ENCODE data around the gene CLIC3.

The CLIC3 gene

DNA sequence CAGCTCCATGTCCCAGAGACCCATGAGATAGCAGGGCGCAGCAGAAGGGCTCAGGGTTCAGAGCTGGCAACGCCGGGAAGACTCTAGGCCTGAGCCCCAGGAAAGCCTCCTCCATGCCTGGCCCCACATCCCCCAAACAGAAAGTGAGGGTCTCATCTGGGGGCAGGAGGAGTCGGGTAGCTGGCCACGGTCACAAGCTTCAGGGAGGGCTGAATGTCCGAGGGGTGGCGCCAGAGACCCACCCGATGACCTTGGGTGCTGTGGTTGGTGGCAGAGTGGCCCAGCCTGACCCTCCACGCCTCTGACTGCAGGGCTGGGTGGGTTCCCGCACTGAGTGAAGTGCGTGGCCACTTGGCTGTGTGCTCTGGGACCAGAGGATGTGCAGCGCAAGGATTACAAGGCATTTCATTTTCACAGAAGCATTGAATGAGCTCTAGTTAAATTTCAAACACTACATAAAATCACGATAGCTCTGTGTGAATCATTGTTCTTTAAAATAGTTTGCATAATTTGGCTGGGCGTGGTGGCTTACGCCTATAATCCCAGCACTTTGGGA is 48.3 kb downstream of the CLIC3 start:
- DNase-seq, result no peak
- H2AFZ ChIP-seq (ENCODE audit: low read depth, low read length), result no peak overlapping the region
- H3K9ac ChIP-seq (ENCODE audit: low read depth, low read length), result no peak overlapping the region
- no peaks in the 10 kb centered on the region for H3K9me3 ChIP-seq (ENCODE audit: insufficient read depth, low read length, severe bottlenecking)
- H4K20me1 ChIP-seq (ENCODE audit: insufficient read depth, low read length), result peaks cover 6% of the 10 kb centered on the region
- ATAC-seq (ENCODE audit: insufficient read depth, low read depth), result no peak
- H3K4me3 ChIP-seq (ENCODE audit: low read depth in 1 of 2, low read length in 2 of 2), result no peak overlapping the region
- peaks cover 13% of the 10 kb centered on the region for H3K79me2 ChIP-seq (ENCODE audit: insufficient read depth, low read length)
- H3K27me3 ChIP-seq (ENCODE audit: insufficient read depth, low read length, poor library complexity), result no peaks in the 10 kb centered on the region
- no peaks in the 10 kb centered on the region; the same call in 1 of the 2 replicates for H3K36me3 ChIP-seq (ENCODE audit: insufficient read depth, low read length)
- peaks cover 32% of the 10 kb centered on the region for H3K4me1 ChIP-seq (ENCODE audit: insufficient read depth, low read length)
- TF ChIP-seq, protein P1, sequence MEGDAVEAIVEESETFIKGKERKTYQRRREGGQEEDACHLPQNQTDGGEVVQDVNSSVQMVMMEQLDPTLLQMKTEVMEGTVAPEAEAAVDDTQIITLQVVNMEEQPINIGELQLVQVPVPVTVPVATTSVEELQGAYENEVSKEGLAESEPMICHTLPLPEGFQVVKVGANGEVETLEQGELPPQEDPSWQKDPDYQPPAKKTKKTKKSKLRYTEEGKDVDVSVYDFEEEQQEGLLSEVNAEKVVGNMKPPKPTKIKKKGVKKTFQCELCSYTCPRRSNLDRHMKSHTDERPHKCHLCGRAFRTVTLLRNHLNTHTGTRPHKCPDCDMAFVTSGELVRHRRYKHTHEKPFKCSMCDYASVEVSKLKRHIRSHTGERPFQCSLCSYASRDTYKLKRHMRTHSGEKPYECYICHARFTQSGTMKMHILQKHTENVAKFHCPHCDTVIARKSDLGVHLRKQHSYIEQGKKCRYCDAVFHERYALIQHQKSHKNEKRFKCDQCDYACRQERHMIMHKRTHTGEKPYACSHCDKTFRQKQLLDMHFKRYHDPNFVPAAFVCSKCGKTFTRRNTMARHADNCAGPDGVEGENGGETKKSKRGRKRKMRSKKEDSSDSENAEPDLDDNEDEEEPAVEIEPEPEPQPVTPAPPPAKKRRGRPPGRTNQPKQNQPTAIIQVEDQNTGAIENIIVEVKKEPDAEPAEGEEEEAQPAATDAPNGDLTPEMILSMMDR (IDR thresholded peaks at IDR 0.05; ENCODE audit: borderline replicate concordance, extremely low read depth, low read length, poor library complexity, severe bottlenecking), result peak; percentile 14
- no peak for TF ChIP-seq EZH2 (IDR thresholded peaks at IDR 0.05; ENCODE audit: borderline replicate concordance, low read depth, low read length, severe bottlenecking)
- no peak overlapping the region for H3K27ac ChIP-seq (ENCODE audit: low read length)
- no peak overlapping the region for H3K4me2 ChIP-seq (ENCODE audit: insufficient read depth, low read length)

DNA sequence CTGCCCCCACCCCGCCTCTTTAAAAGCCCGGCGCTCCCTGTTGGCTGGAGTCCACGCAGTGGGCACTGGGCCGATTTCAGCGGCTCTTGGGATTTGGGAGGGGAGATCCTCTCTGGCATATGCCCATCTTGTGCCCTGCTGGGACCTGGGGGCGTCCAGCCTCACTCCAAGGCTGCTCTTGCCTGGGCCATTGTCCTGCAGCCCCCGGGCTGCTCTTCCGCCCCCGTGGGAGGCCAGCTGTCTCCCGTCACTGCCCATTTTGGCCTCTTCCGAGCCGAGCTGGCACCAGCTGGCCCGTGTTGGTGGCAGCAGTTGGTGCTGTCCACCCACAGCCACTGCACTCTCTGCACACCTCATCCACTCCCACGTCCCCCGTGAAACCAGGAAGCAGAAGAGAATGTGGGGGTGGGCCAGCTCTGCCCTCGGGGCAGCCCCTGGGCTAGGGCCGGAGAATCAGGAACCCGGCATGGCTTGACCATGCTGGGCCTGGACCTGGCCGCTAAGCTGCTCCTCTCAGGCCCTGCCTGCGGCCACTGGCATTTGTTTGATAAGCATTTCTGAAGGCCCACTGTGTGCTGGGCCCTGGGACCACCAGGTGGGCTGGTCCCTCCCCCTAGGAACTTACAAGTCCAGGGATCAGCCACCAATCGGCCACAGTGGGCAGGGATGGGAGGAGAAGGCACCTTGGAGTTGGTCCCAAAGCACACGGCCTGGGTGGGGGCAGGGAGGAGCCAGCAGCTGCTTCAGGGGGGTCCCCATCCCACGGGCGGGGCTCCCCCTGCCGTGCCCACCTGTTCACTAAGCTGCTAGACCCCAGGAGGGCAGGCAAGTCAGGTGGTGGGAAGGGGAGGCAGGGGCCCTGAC is 49.1 kb downstream of the CLIC3 start:
- H3K27me3 ChIP-seq (ENCODE audit: insufficient read depth, low read length, poor library complexity), result no peaks in the 10 kb centered on the region
- H3K36me3 ChIP-seq (ENCODE audit: insufficient read depth, low read length), result peaks cover 7% of the 10 kb centered on the region
- DNase-seq (no peak), ATAC-seq (ENCODE audit: insufficient read depth, low read depth) (no peak)
- no peak overlapping the region for H3K4me3 ChIP-seq (ENCODE audit: low read depth in 1 of 2, low read length in 2 of 2)
- peaks cover 39% of the 10 kb centered on the region for H3K4me1 ChIP-seq (ENCODE audit: insufficient read depth, low read length)
- H3K9ac ChIP-seq (ENCODE audit: low read depth, low read length), result no peak overlapping the region
- TF ChIP-seq EZH2 (IDR thresholded peaks at IDR 0.05; ENCODE audit: borderline replicate concordance, low read depth, low read length, severe bottlenecking), result no peak
- TF ChIP-seq, protein P1 (IDR thresholded peaks at IDR 0.05; ENCODE audit: borderline replicate concordance, extremely low read depth, low read length, poor library complexity, severe bottlenecking), result no peak
- H3K4me2 ChIP-seq (ENCODE audit: insufficient read depth, low read length), result no peak overlapping the region
- H4K20me1 ChIP-seq (ENCODE audit: insufficient read depth, low read length), result peaks cover 13% of the 10 kb centered on the region
- peaks cover 19% of the 10 kb centered on the region for H3K79me2 ChIP-seq (ENCODE audit: insufficient read depth, low read length)
- no peaks in the 10 kb centered on the region for H3K9me3 ChIP-seq (ENCODE audit: insufficient read depth, low read length, severe bottlenecking)
- no peak overlapping the region for H3K27ac ChIP-seq (ENCODE audit: low read length)
- H2AFZ ChIP-seq (ENCODE audit: low read depth, low read length), result no peak overlapping the region

DNA sequence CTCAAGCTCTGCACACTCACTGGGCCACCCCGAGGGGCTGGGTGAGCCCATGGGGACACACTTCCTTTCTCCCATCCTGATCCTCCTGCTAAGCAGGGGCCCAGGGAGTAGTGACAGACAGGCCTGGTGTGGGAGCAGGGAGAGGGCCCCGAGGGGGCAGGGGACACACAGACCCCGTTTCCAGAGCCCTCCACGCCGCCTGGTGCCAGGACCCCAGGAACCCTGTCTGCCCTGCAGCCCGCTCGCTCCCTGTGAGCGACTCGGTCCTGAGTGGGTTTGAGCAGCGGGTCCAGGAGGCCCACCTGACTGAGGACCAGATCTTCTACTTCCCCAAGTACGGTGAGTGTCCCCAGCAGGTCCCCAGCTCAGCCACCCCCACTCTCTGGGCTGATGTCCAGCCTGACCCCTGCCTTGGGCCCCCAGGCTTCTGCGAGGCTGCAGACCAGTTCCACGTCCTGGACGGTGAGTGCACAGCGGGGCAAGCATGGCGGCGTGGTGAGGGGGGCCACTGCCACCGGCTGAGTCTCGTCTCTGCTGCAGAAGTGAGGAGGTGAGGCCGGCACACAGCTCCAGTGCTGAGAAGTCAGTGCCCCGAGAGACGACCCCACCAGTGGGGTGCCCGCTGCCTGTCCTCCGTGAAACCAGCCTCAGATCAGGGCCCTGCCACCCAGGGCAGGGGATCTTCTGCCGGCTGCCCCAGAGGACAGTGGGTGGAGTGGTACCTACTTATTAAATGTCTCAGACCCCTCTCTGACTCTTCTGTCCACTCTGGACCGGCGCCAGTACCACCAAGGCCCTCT is 49.9 kb downstream of the CLIC3 start:
- Histone ChIP-seq H3K27ac (ENCODE audit: low read length) (no peak overlapping the region), H3K27me3 (ENCODE audit: insufficient read depth, low read length, poor library complexity) (no peaks in the 10 kb centered on the region), H3K4me3 (ENCODE audit: low read depth in 1 of 2, low read length in 2 of 2) (no peak overlapping the region), H3K9me3 (ENCODE audit: insufficient read depth, low read length, severe bottlenecking) (no peaks in the 10 kb centered on the region), H3K79me2 (ENCODE audit: insufficient read depth, low read length) (peaks cover 20% of the 10 kb centered on the region), H2AFZ (ENCODE audit: low read depth, low read length) (no peak overlapping the region), H3K4me1 (ENCODE audit: insufficient read depth, low read length) (peaks cover 45% of the 10 kb centered on the region), H4K20me1 (ENCODE audit: insufficient read depth, low read length) (peaks cover 13% of the 10 kb centered on the region), H3K36me3 (ENCODE audit: insufficient read depth, low read length) (peaks cover 15% of the 10 kb centered on the region), H3K9ac (ENCODE audit: low read depth, low read length) (no peak overlapping the region), H3K4me2 (ENCODE audit: insufficient read depth, low read length) (no peak overlapping the region)
- no peak for ATAC-seq (ENCODE audit: insufficient read depth, low read depth)
- TF ChIP-seq, protein P1 (IDR thresholded peaks at IDR 0.05; ENCODE audit: borderline replicate concordance, extremely low read depth, low read length, poor library complexity, severe bottlenecking), result no peak
- TF ChIP-seq EZH2 (IDR thresholded peaks at IDR 0.05; ENCODE audit: borderline replicate concordance, low read depth, low read length, severe bottlenecking), result no peak
- DNase-seq, result no peak

Measured in DND-41 (cell line).